ENCODE data around the gene ECM2.
"Not testable (repeated sequence)": the region's sequence is repeated elsewhere in the genome, so short reads cannot be mapped to it uniquely, and the experiment has no call there.

The ECM2 gene

GRCh38 chr9:92535940-92536850, at the start of gene ECM2:
Gene ECM2, minus strand, starts transcription at chr9:92535990. Its CDS starts 13,124 bp downstream, at chr9:92522866.
- Mint-ChIP-seq H3K4me3 (no peak within 1 kb of the TSS), H3K27ac (no peak within 1 kb of the TSS), H3K27me3 (ENCODE audit: low read depth) (no peaks in the 10 kb centered on the region), H3K4me1 (ENCODE audit: low read depth) (peaks cover 9% of the 10 kb centered on the region), H3K9me3 (no peaks in the 10 kb centered on the region), H3K36me3 (ENCODE audit: low read depth) (no peaks in the 10 kb centered on the region)
- DNase-seq (ENCODE audit: low spot score) = no peak

- Mint-ChIP-seq H3K9me3 (peaks cover 10% of the 10 kb centered on the region), H3K27ac (no peak overlapping the region), H3K4me1 (ENCODE audit: low read depth) (no peaks in the 10 kb centered on the region), H3K27me3 (ENCODE audit: low read depth) (no peaks in the 10 kb centered on the region), H3K36me3 (ENCODE audit: low read depth) (no peaks in the 10 kb centered on the region), H3K4me3 (no peak overlapping the region)
- DNase-seq (ENCODE audit: low spot score) = no peak
Measured at GRCh38 chr9:92576175-92576574, 40.4 kb upstream of the ECM2 start.

DNA sequence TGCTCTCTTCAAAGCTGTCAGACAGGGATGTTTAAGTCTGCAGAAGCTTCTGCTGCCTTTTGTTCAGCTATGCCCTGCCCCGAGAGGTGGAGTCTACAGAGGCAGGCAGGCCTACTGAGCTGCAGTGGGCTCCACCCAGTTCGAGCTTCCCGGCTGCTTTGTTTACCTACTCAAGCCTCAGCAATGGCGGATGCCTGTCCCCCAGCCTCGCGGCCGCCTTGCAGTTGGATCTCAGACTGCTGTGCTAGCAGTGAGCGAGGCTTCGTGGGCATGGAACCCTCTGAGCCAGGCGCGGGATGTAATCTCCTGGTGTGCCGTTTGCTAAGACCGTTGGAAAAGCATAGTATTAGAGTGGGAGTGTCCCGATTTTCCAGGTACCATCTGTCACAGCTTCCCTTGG, 37.8 kb upstream of the ECM2 start:
- not testable (repeated sequence) for H3K9me3 Mint-ChIP-seq; DNase-seq (ENCODE audit: low spot score); H3K4me3 Mint-ChIP-seq

GRCh38 chr9:92571871-92572270, 36.1 kb upstream of the ECM2 start:
- H3K27ac Mint-ChIP-seq; H3K4me3 Mint-ChIP-seq; DNase-seq (ENCODE audit: low spot score); H3K27me3 Mint-ChIP-seq (ENCODE audit: low read depth); H3K4me1 Mint-ChIP-seq (ENCODE audit: low read depth); H3K36me3 Mint-ChIP-seq (ENCODE audit: low read depth): not testable (repeated sequence)
- peaks cover 12% of the 10 kb centered on the region for H3K9me3 Mint-ChIP-seq

More for the DNA sequence above, 37.8 kb upstream of the ECM2 start:
- H3K36me3 Mint-ChIP-seq (ENCODE audit: low read depth); H3K27ac Mint-ChIP-seq; H3K4me1 Mint-ChIP-seq (ENCODE audit: low read depth); H3K27me3 Mint-ChIP-seq (ENCODE audit: low read depth): not testable (repeated sequence)

DNA sequence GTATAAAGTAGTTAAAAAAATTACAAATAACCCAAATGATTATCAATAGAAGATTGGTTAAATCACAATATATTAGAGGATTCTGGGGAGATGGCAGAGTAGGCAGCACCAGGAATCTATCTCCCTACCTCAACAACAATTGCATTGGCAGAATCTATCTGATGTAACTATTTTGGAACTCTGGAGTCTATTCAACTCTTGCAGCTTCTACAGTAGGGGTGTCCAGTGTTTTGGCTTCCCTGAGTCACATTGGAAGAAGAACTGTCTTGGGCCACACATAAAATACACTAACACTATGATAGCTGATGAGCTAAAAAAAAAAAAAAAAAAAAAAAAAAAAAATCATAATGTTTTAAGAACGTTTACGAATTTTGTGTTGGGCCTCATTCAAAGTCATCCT, 29.2 kb upstream of the ECM2 start:
- no peak overlapping the region for H3K27ac Mint-ChIP-seq
- H3K4me1 Mint-ChIP-seq (ENCODE audit: low read depth) = peaks cover 2% of the 10 kb centered on the region
- no peak for DNase-seq (ENCODE audit: low spot score)
- H3K4me3 Mint-ChIP-seq = no peak overlapping the region
- no peaks in the 10 kb centered on the region for H3K36me3 Mint-ChIP-seq (ENCODE audit: low read depth)
- H3K9me3 Mint-ChIP-seq = peaks cover 10% of the 10 kb centered on the region
- no peaks in the 10 kb centered on the region for H3K27me3 Mint-ChIP-seq (ENCODE audit: low read depth)

GRCh38 chr9:92564504-92564903, 28.7 kb upstream of the ECM2 start:
- peaks cover 2% of the 10 kb centered on the region for H3K4me1 Mint-ChIP-seq (ENCODE audit: low read depth)
- peaks cover 10% of the 10 kb centered on the region for H3K9me3 Mint-ChIP-seq
- no peaks in the 10 kb centered on the region for H3K36me3 Mint-ChIP-seq (ENCODE audit: low read depth)
- no peaks in the 10 kb centered on the region for H3K27me3 Mint-ChIP-seq (ENCODE audit: low read depth)
- H3K4me3 Mint-ChIP-seq = no peak overlapping the region
- no peak for DNase-seq (ENCODE audit: low spot score)
- no peak overlapping the region for H3K27ac Mint-ChIP-seq

DNA sequence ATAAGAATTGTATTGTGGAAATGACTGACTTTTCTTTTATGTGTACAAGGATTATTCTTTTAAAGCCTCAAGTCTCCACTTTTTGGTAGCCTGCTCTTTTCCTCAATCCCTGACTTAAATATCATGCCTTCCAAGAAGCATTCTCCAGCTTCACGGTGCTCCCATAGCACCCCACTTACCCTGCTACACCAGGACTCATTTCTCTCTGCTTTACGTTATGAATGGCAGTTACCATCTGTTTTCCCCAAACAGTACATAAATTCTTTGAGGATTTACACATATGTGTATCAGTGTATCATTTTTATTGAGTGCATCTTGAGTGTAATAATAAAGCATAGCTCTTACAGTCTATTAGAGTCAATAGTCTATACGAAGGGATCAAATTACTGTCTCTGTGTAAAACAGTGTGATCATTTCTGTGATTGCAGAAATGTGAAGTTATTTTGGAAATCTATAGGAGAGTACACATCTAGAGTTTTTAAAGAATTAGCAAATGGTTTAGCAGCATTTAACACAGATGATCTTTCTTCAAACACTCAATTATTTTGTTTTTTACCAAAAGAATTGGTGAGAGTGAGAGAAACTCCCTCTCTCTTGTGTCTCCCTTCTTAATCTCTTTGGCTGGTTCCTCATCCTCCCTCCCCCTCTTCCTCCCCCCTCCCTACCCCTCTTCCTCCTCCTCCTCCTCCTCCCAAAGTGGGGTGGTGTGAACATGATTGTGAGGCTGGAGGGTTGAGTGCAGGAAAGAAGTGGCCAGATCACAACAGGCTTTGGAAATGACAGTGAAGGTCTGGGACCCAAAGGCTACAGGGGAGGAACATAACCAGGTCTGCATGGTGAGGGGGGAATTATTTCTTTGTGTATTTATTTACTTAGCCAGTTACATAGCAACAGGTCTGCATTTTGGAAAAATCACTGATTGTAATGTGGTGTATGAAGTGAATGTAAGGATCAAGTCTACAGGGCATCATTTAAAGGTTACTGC, 27.6 kb upstream of the ECM2 start:
- Mint-ChIP-seq H3K9me3 (peaks cover 10% of the 10 kb centered on the region), H3K4me1 (ENCODE audit: low read depth) (peaks cover 2% of the 10 kb centered on the region), H3K27ac (no peak overlapping the region), H3K36me3 (ENCODE audit: low read depth) (no peaks in the 10 kb centered on the region), H3K4me3 (no peak overlapping the region), H3K27me3 (ENCODE audit: low read depth) (no peaks in the 10 kb centered on the region)
- no peak for DNase-seq (ENCODE audit: low spot score)

DNA sequence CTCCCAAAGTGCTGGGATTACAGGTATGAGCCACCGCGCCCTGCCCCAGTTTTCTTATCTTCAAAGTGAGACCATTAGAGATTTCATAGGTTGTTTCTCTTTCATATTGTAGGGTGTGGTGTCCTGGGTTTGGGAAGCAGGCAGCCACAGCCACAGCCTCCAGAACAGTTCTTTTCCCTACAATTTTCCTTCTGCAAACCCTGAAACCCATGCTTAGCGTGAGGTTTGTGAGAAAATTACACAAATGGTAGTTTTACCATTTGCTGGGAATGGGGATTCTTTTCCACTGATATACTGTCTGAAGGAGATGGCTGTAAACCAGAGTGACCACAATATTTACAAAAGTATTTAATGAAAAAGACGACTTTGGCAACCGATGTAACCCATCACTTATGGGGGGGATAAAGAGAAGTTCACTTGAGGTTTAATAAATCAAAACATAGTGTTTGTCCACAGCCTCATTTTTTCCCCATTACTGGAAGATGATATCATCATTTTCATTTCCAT, 26.7 kb upstream of the ECM2 start:
- Mint-ChIP-seq H3K27ac (no peak overlapping the region), H3K9me3 (peaks cover 10% of the 10 kb centered on the region)

GRCh38 chr9:92561374-92562330, 25.9 kb upstream of the ECM2 start:
- H3K4me3 Mint-ChIP-seq = no peak overlapping the region
- H3K9me3 Mint-ChIP-seq = peaks cover 5% of the 10 kb centered on the region
- H3K36me3 Mint-ChIP-seq (ENCODE audit: low read depth) = no peaks in the 10 kb centered on the region
- H3K27ac Mint-ChIP-seq = no peak overlapping the region
- DNase-seq (ENCODE audit: low spot score) = no peak
- H3K27me3 Mint-ChIP-seq (ENCODE audit: low read depth) = no peaks in the 10 kb centered on the region
- peaks cover 2% of the 10 kb centered on the region for H3K4me1 Mint-ChIP-seq (ENCODE audit: low read depth)

More for the DNA sequence above, 26.7 kb upstream of the ECM2 start:
- Mint-ChIP-seq H3K4me3 (no peak overlapping the region), H3K4me1 (ENCODE audit: low read depth) (peaks cover 2% of the 10 kb centered on the region), H3K27me3 (ENCODE audit: low read depth) (no peaks in the 10 kb centered on the region), H3K36me3 (ENCODE audit: low read depth) (no peaks in the 10 kb centered on the region)
- DNase-seq (ENCODE audit: low spot score) = no peak

- no peak overlapping the region for H3K27ac Mint-ChIP-seq
- no peaks in the 10 kb centered on the region for H3K9me3 Mint-ChIP-seq
- H3K4me3 Mint-ChIP-seq = no peak overlapping the region
- H3K36me3 Mint-ChIP-seq (ENCODE audit: low read depth) = no peaks in the 10 kb centered on the region
- DNase-seq (ENCODE audit: low spot score) = no peak
- no peaks in the 10 kb centered on the region for H3K27me3 Mint-ChIP-seq (ENCODE audit: low read depth)
- peaks cover 7% of the 10 kb centered on the region for H3K4me1 Mint-ChIP-seq (ENCODE audit: low read depth)
Measured at GRCh38 chr9:92558612-92559374, 23.0 kb upstream of the ECM2 start.

- Mint-ChIP-seq H3K36me3 (ENCODE audit: low read depth) (no peaks in the 10 kb centered on the region), H3K9me3 (no peaks in the 10 kb centered on the region), H3K27ac (no peak overlapping the region), H3K4me3 (no peak overlapping the region), H3K4me1 (ENCODE audit: low read depth) (peaks cover 3% of the 10 kb centered on the region), H3K27me3 (ENCODE audit: low read depth) (no peaks in the 10 kb centered on the region)
- DNase-seq (ENCODE audit: low spot score) = no peak
Measured at GRCh38 chr9:92550765-92551164, 15.0 kb upstream of the ECM2 start.

- no peak for DNase-seq (ENCODE audit: low spot score)
- no peak overlapping the region for H3K4me3 Mint-ChIP-seq
- no peaks in the 10 kb centered on the region for H3K4me1 Mint-ChIP-seq (ENCODE audit: low read depth)
- no peaks in the 10 kb centered on the region for H3K9me3 Mint-ChIP-seq
- H3K36me3 Mint-ChIP-seq (ENCODE audit: low read depth) = no peaks in the 10 kb centered on the region
- no peak overlapping the region for H3K27ac Mint-ChIP-seq
- H3K27me3 Mint-ChIP-seq (ENCODE audit: low read depth) = no peaks in the 10 kb centered on the region
Measured at GRCh38 chr9:92547356-92547755, 11.6 kb upstream of the ECM2 start.

Measured in T-helper 2 cell treated with Interferon-gamma antibody and Interleukin-4, amounts not matched to agents 5 μg/mL and 100 μg/mL, for 36 hours (primary cell).